ENCODE data around the gene DMPK.
"Not testable (repeated sequence)": the region's sequence is repeated elsewhere in the genome, so short reads cannot be mapped to it uniquely, and the experiment has no call there.

DMPK gene

GRCh38 chr19:45768984-45769782, 13.1 kb downstream of the DMPK start, which contains the start of gene SIX5:
SIX5 (minus strand) TSS chr19:45769252; CDS start chr19:45768844, 408 bp downstream.
- DNase-seq (ENCODE audit: low spot score), result peak; percentile 94

- DNase-seq (ENCODE audit: low spot score), result no peak
Measured at GRCh38 chr19:45768655-45768983, 13.7 kb downstream of the DMPK start.

- no peak for DNase-seq (ENCODE audit: low spot score)
Measured at GRCh38 chr19:45767881-45768654, 14.2 kb downstream of the DMPK start.

GRCh38 chr19:45767410-45767880, 14.8 kb downstream of the DMPK start:
- DNase-seq (ENCODE audit: low spot score), result no peak

GRCh38 chr19:45766869-45767346, 15.4 kb downstream of the DMPK start:
- DNase-seq (ENCODE audit: low spot score), result no peak

GRCh38 chr19:45766296-45766868, 15.9 kb downstream of the DMPK start:
- DNase-seq (ENCODE audit: low spot score), result no peak

- no peak for DNase-seq (ENCODE audit: low spot score)
Measured at GRCh38 chr19:45765702-45766295, 16.5 kb downstream of the DMPK start.

- DNase-seq (ENCODE audit: low spot score), result no peak
Measured at GRCh38 chr19:45764945-45765701, 17.2 kb downstream of the DMPK start.

GRCh38 chr19:45764475-45764874, 17.8 kb downstream of the DMPK start:
- no peak for DNase-seq (ENCODE audit: low spot score)

GRCh38 chr19:45763691-45764294, 18.5 kb downstream of the DMPK start:
- DNase-seq (ENCODE audit: low spot score), result no peak

GRCh38 chr19:45762870-45763631, 19.2 kb downstream of the DMPK start:
- DNase-seq (ENCODE audit: low spot score), result no peak

- no peak for DNase-seq (ENCODE audit: low spot score)
Measured at GRCh38 chr19:45761714-45762113, 20.6 kb downstream of the DMPK start.

GRCh38 chr19:45758921-45759320, 23.4 kb downstream of the DMPK start:
- DNase-seq (ENCODE audit: low spot score), result no peak

GRCh38 chr19:45757695-45758094, 24.6 kb downstream of the DMPK start:
- no peak for DNase-seq (ENCODE audit: low spot score)

GRCh38 chr19:45754323-45754722, 28.0 kb downstream of the DMPK start:
- no peak for DNase-seq (ENCODE audit: low spot score)

- no peak for DNase-seq (ENCODE audit: low spot score)
Measured at GRCh38 chr19:45753548-45753947, 28.7 kb downstream of the DMPK start.

GRCh38 chr19:45752639-45753038, 29.7 kb downstream of the DMPK start:
- DNase-seq (ENCODE audit: low spot score), result peak; percentile 39

GRCh38 chr19:45751483-45751882, 30.8 kb downstream of the DMPK start:
- not testable (repeated sequence) for DNase-seq (ENCODE audit: low spot score)

GRCh38 chr19:45747513-45747912, 34.8 kb downstream of the DMPK start:
- DNase-seq (ENCODE audit: low spot score), result no peak

- no peak for DNase-seq (ENCODE audit: low spot score)
Measured at GRCh38 chr19:45746866-45747265, 35.4 kb downstream of the DMPK start.
